ENCODE measurements around the gene NFU1. TPM values are rescaled to one million over a fixed set of nuclear protein-coding genes. Genes with fewer than 3 reads are reported as not detected.

NFU1 gene
- total and polyA plus RNA-seq, 2 of the 13 experiments (the other 11 are each of a cell fraction or from before 2014, with no cell fraction given): 39.1 to 84.0 TPM

DNA sequence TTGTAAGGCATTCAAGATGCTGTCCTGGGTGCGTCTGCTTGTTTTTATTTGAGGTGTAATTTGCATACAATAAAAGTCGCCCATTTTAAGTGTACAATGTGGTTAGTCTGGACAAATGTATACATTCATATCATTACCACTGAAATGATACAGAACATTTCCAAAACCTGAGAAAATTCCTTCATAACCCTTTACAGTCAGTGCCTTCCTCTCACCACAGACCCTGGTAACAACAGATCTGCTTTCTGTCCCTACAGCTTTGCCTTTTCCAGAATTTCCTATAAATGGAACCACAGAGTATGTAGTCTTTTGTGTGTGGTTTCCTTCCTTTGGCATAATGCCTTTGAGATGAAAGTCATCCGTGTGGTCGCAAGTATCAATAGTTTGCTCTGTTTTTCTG lies 45.8 kb upstream of the NFU1 start (continued):
- TF ChIP-seq, protein P1, sequence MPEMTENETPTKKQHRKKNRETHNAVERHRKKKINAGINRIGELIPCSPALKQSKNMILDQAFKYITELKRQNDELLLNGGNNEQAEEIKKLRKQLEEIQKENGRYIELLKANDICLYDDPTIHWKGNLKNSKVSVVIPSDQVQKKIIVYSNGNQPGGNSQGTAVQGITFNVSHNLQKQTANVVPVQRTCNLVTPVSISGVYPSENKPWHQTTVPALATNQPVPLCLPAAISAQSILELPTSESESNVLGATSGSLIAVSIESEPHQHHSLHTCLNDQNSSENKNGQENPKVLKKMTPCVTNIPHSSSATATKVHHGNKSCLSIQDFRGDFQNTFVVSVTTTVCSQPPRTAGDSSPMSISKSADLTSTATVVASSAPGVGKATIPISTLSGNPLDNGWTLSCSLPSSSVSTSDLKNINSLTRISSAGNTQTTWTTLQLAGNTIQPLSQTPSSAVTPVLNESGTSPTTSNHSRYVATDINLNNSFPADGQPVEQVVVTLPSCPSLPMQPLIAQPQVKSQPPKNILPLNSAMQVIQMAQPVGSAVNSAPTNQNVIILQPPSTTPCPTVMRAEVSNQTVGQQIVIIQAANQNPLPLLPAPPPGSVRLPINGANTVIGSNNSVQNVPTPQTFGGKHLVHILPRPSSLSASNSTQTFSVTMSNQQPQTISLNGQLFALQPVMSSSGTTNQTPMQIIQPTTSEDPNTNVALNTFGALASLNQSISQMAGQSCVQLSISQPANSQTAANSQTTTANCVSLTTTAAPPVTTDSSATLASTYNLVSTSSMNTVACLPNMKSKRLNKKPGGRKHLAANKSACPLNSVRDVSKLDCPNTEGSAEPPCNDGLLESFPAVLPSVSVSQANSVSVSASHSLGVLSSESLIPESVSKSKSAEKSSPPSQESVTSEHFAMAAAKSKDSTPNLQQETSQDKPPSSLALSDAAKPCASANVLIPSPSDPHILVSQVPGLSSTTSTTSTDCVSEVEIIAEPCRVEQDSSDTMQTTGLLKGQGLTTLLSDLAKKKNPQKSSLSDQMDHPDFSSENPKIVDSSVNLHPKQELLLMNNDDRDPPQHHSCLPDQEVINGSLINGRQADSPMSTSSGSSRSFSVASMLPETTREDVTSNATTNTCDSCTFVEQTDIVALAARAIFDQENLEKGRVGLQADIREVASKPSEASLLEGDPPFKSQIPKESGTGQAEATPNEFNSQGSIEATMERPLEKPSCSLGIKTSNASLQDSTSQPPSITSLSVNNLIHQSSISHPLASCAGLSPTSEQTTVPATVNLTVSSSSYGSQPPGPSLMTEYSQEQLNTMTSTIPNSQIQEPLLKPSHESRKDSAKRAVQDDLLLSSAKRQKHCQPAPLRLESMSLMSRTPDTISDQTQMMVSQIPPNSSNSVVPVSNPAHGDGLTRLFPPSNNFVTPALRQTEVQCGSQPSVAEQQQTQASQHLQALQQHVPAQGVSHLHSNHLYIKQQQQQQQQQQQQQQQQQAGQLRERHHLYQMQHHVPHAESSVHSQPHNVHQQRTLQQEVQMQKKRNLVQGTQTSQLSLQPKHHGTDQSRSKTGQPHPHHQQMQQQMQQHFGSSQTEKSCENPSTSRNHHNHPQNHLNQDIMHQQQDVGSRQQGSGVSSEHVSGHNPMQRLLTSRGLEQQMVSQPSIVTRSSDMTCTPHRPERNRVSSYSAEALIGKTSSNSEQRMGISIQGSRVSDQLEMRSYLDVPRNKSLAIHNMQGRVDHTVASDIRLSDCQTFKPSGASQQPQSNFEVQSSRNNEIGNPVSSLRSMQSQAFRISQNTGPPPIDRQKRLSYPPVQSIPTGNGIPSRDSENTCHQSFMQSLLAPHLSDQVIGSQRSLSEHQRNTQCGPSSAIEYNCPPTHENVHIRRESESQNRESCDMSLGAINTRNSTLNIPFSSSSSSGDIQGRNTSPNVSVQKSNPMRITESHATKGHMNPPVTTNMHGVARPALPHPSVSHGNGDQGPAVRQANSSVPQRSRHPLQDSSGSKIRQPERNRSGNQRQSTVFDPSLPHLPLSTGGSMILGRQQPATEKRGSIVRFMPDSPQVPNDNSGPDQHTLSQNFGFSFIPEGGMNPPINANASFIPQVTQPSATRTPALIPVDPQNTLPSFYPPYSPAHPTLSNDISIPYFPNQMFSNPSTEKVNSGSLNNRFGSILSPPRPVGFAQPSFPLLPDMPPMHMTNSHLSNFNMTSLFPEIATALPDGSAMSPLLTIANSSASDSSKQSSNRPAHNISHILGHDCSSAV (CRISPR knock-in tag; IDR thresholded peaks at IDR 0.05; ENCODE audit: borderline replicate concordance): no peak
- no peak for TF ChIP-seq ZNF329 (CRISPR knock-in tag; IDR thresholded peaks at IDR 0.05; ENCODE audit: low read depth)
- TF ChIP-seq, protein P2, sequence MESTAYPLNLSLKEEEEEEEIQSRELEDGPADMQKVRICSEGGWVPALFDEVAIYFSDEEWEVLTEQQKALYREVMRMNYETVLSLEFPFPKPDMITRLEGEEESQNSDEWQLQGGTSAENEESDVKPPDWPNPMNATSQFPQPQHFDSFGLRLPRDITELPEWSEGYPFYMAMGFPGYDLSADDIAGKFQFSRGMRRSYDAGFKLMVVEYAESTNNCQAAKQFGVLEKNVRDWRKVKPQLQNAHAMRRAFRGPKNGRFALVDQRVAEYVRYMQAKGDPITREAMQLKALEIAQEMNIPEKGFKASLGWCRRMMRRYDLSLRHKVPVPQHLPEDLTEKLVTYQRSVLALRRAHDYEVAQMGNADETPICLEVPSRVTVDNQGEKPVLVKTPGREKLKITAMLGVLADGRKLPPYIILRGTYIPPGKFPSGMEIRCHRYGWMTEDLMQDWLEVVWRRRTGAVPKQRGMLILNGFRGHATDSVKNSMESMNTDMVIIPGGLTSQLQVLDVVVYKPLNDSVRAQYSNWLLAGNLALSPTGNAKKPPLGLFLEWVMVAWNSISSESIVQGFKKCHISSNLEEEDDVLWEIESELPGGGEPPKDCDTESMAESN (CRISPR knock-in tag; conservative IDR thresholded peaks at IDR 0.05): no peak
- TF ChIP-seq ZNF841 (CRISPR knock-in tag; IDR thresholded peaks at IDR 0.05; ENCODE audit: borderline replicate concordance): no peak
- TF ChIP-seq MYNN (CRISPR knock-in tag; IDR thresholded peaks at IDR 0.05; ENCODE audit: low read depth): no peak
- no peak for TF ChIP-seq MAFG (CRISPR knock-in tag; IDR thresholded peaks at IDR 0.05)
- TF ChIP-seq, protein P3, sequence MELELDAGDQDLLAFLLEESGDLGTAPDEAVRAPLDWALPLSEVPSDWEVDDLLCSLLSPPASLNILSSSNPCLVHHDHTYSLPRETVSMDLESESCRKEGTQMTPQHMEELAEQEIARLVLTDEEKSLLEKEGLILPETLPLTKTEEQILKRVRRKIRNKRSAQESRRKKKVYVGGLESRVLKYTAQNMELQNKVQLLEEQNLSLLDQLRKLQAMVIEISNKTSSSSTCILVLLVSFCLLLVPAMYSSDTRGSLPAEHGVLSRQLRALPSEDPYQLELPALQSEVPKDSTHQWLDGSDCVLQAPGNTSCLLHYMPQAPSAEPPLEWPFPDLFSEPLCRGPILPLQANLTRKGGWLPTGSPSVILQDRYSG (CRISPR knock-in tag; IDR thresholded peaks at IDR 0.05): no peak
- TF ChIP-seq ZNF572 (CRISPR knock-in tag; IDR thresholded peaks at IDR 0.05): no peak
- TF ChIP-seq KAT8 (CRISPR knock-in tag; IDR thresholded peaks at IDR 0.05): no peak
- TF ChIP-seq ZNF432 (CRISPR knock-in tag; IDR thresholded peaks at IDR 0.05; ENCODE audit: borderline replicate concordance): no peak
- no peak for TF ChIP-seq ATRX (CRISPR knock-in tag; IDR thresholded peaks at IDR 0.05; ENCODE audit: borderline replicate concordance)
- TF ChIP-seq ZNF496 (CRISPR knock-in tag; IDR thresholded peaks at IDR 0.05; ENCODE audit: insufficient replicate concordance): no peak
- no peak for TF ChIP-seq RNF2 (conservative IDR thresholded peaks at IDR 0.05; ENCODE audit: low read depth)
- TF ChIP-seq ZNF224 (CRISPR knock-in tag; IDR thresholded peaks at IDR 0.05): no peak
- TF ChIP-seq SCMH1 (CRISPR knock-in tag; IDR thresholded peaks at IDR 0.05; ENCODE audit: borderline replicate concordance): no peak

Measured in HepG2 (cell line).